Ectodermal cell (in vitro differentiated cells): Measurements from ENCODE around the gene RNF115.
"Not testable (repeated sequence)": the region's sequence is repeated elsewhere in the genome, so short reads cannot be mapped to it uniquely, and the experiment has no call there.

Experiments used
- H3K27ac ChIP-seq: 2 replicates; pipeline ENCODE4 v1.7.0; 2013; ENCODE audit warnings: mild to moderate bottlenecking, low read depth, low read length; ENCODE audit not compliant: insufficient read depth, poor library complexity, severe bottlenecking
- H3K27me3 ChIP-seq: 2 replicates; pipeline ENCODE4 v1.7.0; 2013; ENCODE audit warnings: mild to moderate bottlenecking, low read length; ENCODE audit not compliant: insufficient read depth, control insufficient read depth, poor library complexity, severe bottlenecking
- H3K36me3 ChIP-seq: one replicate; pipeline ENCODE4 v1.7.0; 2013; ENCODE audit warnings: low read length; ENCODE audit not compliant: control insufficient read depth, insufficient read depth
- H3K4me1 ChIP-seq: one replicate; pipeline ENCODE4 v1.7.0; 2013; ENCODE audit warnings: low read length; ENCODE audit not compliant: control insufficient read depth, insufficient read depth
- H3K4me3 ChIP-seq: 2 replicates; pipeline ENCODE4 v1.7.0; 2013; ENCODE audit warnings: low read depth, low read length, control low read depth; ENCODE audit not compliant: insufficient read depth
- H3K9me3 ChIP-seq: 2 replicates; pipeline ENCODE4 v1.7.0; 2013; ENCODE audit warnings: mild to moderate bottlenecking, low read length, moderate library complexity; ENCODE audit not compliant: control insufficient read depth
- WGBS, 2 experiments: methylation state at CpG; one replicate each; pipeline ENCODE4 v1.1.7; 2013; ENCODE audit warnings: missing lambda C conversion rate in 2 of 2; 5-methylcytosine and 5-hydroxymethylcytosine counted together

Gene RNF115

DNA sequence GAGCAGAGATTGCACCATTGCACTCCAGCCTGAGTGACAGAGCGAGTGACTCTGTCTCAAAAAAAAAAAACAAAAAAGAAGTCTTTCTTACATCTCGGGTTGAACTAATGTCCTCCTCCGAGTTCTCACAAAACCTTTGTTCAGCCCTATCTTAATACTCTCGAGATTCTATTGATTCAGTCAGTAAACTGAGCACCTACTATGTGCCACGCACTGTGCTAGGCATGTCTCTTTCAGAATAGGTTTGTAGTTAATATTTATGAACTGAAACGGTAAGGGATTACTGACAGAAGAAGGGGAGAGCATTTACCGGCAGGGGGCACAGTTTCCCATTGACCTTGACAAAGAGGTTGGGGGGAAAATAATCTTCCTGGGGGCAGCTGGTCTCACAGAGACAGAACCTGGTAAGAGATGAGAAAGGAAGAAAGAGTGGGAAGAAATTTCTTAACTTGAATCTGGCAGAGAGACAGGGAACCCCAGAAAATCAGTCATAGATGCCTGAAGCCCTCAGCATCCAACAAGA is 31.6 kb upstream of the RNF115 start:
- no peak overlapping the region for H3K27ac ChIP-seq
- peaks cover 48% of the 10 kb centered on the region for H3K36me3 ChIP-seq
- 91 to 94% methylated on average over 7 of the region's 7 CpGs for WGBS, 2 experiments
- H3K4me3 ChIP-seq: no peak overlapping the region
- no peaks in the 10 kb centered on the region for H3K27me3 ChIP-seq
- no peaks in the 10 kb centered on the region for H3K4me1 ChIP-seq
- H3K9me3 ChIP-seq: no peaks in the 10 kb centered on the region

DNA sequence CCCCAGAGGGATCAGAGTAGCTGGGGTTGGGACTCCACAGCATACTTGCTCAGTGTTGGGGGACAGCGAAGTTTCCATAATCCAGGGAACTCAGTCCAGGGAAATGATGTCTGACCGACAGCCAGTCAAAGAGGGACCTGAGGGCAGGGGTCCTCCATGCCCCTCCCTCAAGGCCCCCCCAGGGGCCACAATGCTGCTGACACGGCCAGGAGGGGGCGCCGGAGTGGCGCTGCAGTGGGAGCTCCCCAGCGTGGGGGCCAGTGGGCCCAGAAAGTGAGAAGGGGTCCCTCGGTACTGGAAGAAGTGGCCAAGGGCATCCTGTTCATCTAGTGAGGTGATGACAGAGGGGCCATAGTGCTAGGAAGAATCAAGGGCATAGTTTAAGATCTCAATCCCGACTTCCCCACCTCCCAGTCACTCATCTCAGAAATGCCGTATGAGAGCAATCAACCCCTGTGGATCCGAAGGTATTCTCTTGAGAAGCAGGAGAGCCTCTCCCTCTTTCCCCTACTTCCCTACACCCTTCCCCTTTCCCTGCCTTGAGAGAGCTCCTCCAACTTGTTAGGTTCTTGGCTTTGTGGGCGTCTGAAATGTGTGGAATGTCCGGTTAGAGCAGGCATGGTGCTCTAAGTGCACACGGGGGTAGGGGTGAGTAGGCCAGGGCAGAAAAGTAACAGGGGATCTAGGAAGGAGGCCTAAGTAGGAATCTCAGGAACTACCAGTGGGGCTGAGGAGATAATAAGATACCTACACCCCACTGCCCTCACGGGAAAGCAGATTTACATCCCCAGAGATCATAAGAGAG is 25.7 kb upstream of the RNF115 start:
- Histone ChIP-seq H3K4me3 (no peak overlapping the region), H3K9me3 (no peaks in the 10 kb centered on the region), H3K36me3 (peaks cover 52% of the 10 kb centered on the region), H3K4me1 (no peaks in the 10 kb centered on the region), H3K27ac (no peak overlapping the region), H3K27me3 (peaks cover 8% of the 10 kb centered on the region)
- 89 to 93% methylated on average over 15 of the region's 15 CpGs for WGBS, 2 experiments

DNA sequence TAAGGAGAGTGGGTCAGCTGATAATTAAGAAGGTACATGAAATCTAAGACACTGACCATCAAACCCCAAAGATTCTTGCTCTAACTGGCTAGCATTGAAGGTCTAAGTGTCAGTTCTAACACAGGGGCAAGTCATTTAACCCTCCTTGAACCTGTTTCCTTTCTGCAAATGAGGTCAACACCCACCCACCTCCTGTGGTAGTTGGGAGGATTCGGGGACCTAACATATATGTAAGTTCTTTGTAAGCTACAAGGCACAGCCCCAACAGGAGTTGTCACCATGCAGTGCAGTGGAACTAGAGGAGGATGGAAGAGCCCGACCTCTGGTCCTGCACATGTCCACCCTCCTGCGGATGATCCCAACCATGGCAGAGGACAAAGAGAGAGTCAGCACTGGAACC is 23.9 kb upstream of the RNF115 start:
- 94 to 98% methylated on average over 3 of the region's 3 CpGs for WGBS, 2 experiments
- Histone ChIP-seq H3K36me3 (peaks cover 39% of the 10 kb centered on the region), H3K27me3 (peaks cover 8% of the 10 kb centered on the region), H3K4me3 (no peak overlapping the region), H3K27ac (no peak overlapping the region), H3K9me3 (no peaks in the 10 kb centered on the region), H3K4me1 (no peaks in the 10 kb centered on the region)

DNA sequence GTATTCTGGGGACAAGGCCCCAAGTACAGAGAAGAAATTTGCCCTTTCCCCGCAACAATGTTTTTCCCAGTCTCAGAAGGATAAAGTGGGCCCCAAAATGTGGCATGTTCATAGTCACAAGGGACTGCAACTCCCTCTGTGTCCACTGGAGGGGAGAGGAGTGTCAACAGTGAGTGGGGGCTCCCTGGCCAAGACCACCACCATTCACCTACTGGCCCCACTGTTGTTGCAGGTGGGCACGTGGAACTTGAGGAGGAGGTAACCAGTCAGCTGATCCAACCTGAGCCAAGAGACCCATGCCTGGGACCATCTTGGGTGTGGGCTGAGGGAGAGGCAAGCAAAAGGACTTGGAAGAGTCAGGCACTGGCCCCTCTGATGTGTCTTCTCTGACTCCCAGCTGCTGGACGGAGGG is 22.3 kb upstream of the RNF115 start:
- H3K27me3 ChIP-seq: peaks cover 8% of the 10 kb centered on the region
- 80 to 89% methylated on average over 3 of the region's 3 CpGs for WGBS, 2 experiments
- H3K4me3 ChIP-seq: peak overlapping the region; percentile 68
- no peaks in the 10 kb centered on the region for H3K9me3 ChIP-seq
- H3K4me1 ChIP-seq: no peaks in the 10 kb centered on the region
- H3K36me3 ChIP-seq: peaks cover 44% of the 10 kb centered on the region
- no peak overlapping the region for H3K27ac ChIP-seq

DNA sequence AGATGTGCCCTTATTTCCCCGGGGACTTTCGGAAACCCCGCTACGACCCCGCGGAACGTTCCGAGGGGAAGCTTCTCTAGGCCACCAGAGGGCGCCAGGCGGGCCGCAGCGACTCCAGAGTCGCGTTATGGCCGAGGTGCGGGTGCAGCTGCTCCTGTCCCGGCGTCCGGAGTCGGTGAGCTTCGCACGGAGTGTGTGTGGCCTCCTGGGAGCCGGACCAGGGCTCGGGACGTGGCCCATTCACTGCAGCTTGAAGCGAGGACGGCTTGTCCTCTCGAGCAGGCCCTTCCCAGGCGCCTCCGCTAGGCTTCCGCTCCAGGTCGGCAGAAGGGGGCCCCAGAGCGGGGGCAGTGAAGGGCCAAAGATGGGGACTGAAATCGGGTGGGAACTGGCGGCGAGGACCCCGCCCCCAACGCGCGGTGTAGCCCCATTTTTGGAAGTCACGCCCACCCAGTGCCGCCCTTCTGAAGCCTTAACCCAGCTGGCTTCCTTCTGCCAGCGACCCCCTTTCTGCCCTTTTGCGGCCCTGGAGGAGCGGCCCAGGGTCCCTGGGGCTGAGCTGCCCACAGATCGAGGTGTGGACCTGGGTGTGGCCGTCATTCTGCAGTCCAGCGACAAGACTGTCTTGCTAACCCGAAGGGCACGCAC is 21.7 kb upstream of the RNF115 start, which contains the start of gene NUDT17:
Gene NUDT17 (plus strand): TSS at position 117 of the 648 bp plus-strand sequence. CDS start 11 bp downstream, at position 128.
- peaks cover 8% of the 10 kb centered on the region for H3K27me3 ChIP-seq
- H3K27ac ChIP-seq: peak within 1 kb of the TSS; percentile 48
- no peaks in the 10 kb centered on the region for H3K4me1 ChIP-seq
- H3K9me3 ChIP-seq: no peaks in the 10 kb centered on the region
- H3K4me3 ChIP-seq: peak within 1 kb of the TSS; percentile 68
- WGBS, 2 experiments: 3% methylated on average over 50 of the region's 50 CpGs
- peaks cover 44% of the 10 kb centered on the region for H3K36me3 ChIP-seq

DNA sequence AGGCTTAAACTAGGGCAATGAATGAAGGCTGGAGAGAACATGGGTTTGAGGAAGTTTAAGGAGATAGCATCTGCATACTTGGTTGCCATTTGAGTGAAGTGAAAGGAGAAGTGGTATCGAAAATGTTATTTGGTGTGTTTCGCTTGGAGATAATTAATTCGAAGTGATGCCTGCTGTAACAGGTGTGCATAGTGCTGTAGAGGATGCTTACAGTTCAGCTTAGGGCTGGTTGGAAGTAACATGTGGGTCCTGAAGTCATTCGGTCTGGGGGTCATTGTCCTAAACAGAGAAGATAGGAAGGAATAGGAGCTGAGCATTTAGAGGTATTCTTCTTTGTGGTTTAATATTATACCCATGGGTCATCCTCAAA is 21.2 kb upstream of the RNF115 start:
- WGBS, 2 experiments: 40 to 41% methylated on average over 4 of the region's 4 CpGs
- Histone ChIP-seq H3K27ac (no peak overlapping the region), H3K27me3 (peaks cover 8% of the 10 kb centered on the region), H3K36me3 (peaks cover 42% of the 10 kb centered on the region), H3K4me3 (peak overlapping the region; percentile 68), H3K4me1 (no peaks in the 10 kb centered on the region), H3K9me3 (no peaks in the 10 kb centered on the region)

DNA sequence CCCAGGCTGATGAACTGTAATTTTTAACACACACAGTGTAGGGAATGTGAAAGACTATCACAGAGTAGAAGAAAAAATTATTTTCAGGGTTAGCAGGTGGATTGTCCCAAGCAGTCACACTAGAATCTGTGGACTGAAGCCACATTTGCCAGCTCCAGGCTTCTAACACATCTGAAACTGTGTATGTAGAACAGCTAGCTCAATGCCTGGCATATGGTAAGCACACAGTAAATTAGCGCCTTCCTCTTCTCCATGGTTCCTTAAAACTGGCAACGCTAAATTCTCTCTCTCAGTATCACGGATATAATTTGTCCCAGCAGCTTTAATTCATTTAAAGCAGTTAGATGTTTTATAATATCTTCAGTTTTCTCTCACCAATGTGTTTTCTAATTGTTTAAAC is 19.1 kb upstream of the RNF115 start:
- Histone ChIP-seq H3K36me3 (peaks cover 32% of the 10 kb centered on the region), H3K27ac (no peak overlapping the region), H3K9me3 (no peaks in the 10 kb centered on the region), H3K4me1 (no peaks in the 10 kb centered on the region), H3K27me3 (peaks cover 8% of the 10 kb centered on the region), H3K4me3 (no peak overlapping the region)
- 95% methylated on average over 2 to 3 of the region's 3 CpGs for WGBS, 2 experiments

DNA sequence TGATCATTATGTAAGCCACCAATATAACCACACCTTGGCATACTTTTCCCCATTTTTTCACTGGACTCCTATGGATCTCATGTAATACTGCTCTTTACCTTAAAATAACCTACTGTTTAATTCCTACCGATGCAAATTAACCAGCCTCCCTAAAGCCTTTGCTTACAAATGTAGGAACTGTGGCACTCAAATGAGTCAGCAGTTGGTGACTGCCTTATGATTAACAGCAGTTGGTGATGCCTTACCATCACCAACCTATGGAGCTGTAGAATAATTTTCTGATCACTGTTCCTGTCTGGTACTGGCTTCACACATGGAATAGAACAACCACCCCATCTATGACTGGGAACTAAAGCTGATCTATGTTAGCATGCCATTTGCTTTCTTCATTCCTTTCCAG is 13.8 kb upstream of the RNF115 start:
- Histone ChIP-seq H3K27me3 (no peaks in the 10 kb centered on the region), H3K27ac (no peak overlapping the region), H3K4me1 (no peaks in the 10 kb centered on the region), H3K9me3 (no peaks in the 10 kb centered on the region), H3K36me3 (peaks cover 65% of the 10 kb centered on the region), H3K4me3 (no peak overlapping the region)
- WGBS, 2 experiments: 100% methylated on average over 1 of the region's 1 CpG

DNA sequence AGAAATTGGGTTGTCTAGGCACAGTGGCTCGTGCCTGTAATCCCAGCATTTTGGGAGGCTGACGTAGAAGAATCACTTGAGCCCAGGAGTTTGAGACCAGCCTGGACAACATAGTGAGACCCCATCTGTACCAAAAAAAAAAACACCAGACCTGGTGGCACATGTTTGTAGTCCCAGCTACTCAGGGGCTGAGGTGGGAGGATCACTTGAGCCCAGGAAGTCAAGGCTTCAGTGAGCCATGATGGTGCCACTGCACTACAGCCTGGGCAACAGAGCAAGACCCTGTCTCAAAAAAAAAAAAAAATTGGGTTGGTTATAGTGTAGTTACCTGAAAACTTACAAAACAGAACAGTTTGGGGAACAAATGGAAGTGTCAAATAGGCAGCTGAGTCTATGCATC is 6.9 kb upstream of the RNF115 start:
- H3K27me3 ChIP-seq, H3K9me3 ChIP-seq, H3K4me1 ChIP-seq, H3K4me3 ChIP-seq, H3K27ac ChIP-seq: not testable (repeated sequence)
- H3K36me3 ChIP-seq: peaks cover 75% of the 10 kb centered on the region
- WGBS, 2 experiments: 84 to 96% methylated on average over 2 of the region's 2 CpGs

DNA sequence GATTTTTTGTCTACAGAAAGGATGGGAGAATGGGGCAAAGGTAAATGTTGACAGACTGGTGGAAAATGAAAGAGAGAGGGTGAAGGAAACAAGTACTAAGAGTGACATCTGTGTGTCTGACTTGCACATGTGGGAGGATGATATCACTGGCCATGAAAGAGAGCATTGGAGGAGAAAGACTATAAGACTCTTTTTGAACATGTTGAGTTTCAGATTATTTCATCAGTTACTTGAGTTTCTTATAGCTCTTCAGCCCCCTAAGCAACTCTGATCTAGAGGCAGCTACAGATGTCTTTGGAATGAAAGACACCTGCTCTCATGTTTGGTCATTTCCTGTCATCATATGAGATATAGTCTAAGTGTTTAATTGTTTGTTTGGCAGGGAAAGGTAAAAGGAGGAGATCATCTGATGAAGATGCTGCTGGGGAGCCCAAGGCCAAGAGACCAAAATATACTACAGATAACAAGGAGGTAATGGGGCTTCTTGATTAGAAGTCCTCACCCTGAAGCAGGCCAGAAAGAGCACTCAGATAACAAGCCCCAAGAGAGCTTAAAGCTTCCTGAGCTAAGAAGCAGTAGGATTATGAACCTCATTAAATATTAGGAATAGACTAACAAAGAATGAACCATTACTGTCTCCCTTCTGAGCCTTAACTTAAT is 4.6 kb upstream of the RNF115 start:
- Histone ChIP-seq H3K4me3 (no peak overlapping the region), H3K4me1 (peaks cover 4% of the 10 kb centered on the region), H3K27ac (no peak overlapping the region), H3K9me3 (no peaks in the 10 kb centered on the region), H3K27me3 (no peaks in the 10 kb centered on the region), H3K36me3 (peaks cover 62% of the 10 kb centered on the region)
